NB4 (cell line): ENCODE data around the gene S100A7A.

Experiments used
- DNase-seq: peaks from one replicate; pipeline ENCODE4 v3.0.0; 2010; ENCODE audit warnings: low read depth
- H3K4me3 ChIP-seq: one replicate; pipeline ENCODE4 v1.5.1; 2011; ENCODE audit warnings: mild to moderate bottlenecking, low read depth, low read length, moderate library complexity
- CTCF ChIP-seq: IDR thresholded peaks from one replicate; pipeline ENCODE4 v1.5.1; 2012; ENCODE audit warnings: low read depth, low read length
- MAX ChIP-seq: IDR thresholded peaks from 2 replicates; pipeline ENCODE4 v1.6.1; 2011; ENCODE audit warnings: low read depth, low read length
- MYC ChIP-seq: IDR thresholded peaks from 2 replicates; pipeline ENCODE4 v1.6.1; 2011; ENCODE audit warnings: low read depth, low read length
- POLR2A ChIP-seq: IDR thresholded peaks from 2 replicates; pipeline ENCODE4 v1.6.1; 2011; ENCODE audit warnings: mild to moderate bottlenecking; ENCODE audit not compliant: insufficient read length; ENCODE audit errors: extremely low read depth

The S100A7A gene

GRCh38 chr1:153397051-153397923 is 19.0 kb upstream of the S100A7A start:
- TF ChIP-seq CTCF (no peak), POLR2A (no peak), MAX (no peak), MYC (no peak)
- no peak for DNase-seq
- no peak overlapping the region for H3K4me3 ChIP-seq

- H3K4me3 ChIP-seq: no peak overlapping the region
- no peak for DNase-seq
- TF ChIP-seq MAX: no peak
- TF ChIP-seq CTCF: no peak
- no peak for TF ChIP-seq MYC
- TF ChIP-seq POLR2A: no peak
Observed at GRCh38 chr1:153397924-153398651, 18.2 kb upstream of the S100A7A start.

GRCh38 chr1:153399401-153400055 is 16.8 kb upstream of the S100A7A start:
- no peak overlapping the region for H3K4me3 ChIP-seq
- TF ChIP-seq CTCF: no peak
- no peak for TF ChIP-seq POLR2A
- no peak for TF ChIP-seq MYC
- TF ChIP-seq MAX: no peak
- no peak for DNase-seq

- no peak overlapping the region for H3K4me3 ChIP-seq
- no peak for TF ChIP-seq CTCF
- TF ChIP-seq MAX: no peak
- TF ChIP-seq MYC: no peak
- no peak for TF ChIP-seq POLR2A
- peak; percentile 19 for DNase-seq
Observed at GRCh38 chr1:153400244-153400643, 16.1 kb upstream of the S100A7A start.

- no peak for TF ChIP-seq POLR2A
- no peak for TF ChIP-seq MAX
- no peak for TF ChIP-seq MYC
- TF ChIP-seq CTCF: no peak
- no peak for DNase-seq
- no peak overlapping the region for H3K4me3 ChIP-seq
Observed at GRCh38 chr1:153401461-153401860, 14.9 kb upstream of the S100A7A start.
